ENCODE results near the gene PAPPA2. TPM values are rescaled to one million over a fixed set of nuclear protein-coding genes. Genes with fewer than 3 reads are reported as not detected.

PAPPA2 gene
- total RNA-seq, 2 donors from 2014 or later = 0.19 to 1.2 TPM

DNA sequence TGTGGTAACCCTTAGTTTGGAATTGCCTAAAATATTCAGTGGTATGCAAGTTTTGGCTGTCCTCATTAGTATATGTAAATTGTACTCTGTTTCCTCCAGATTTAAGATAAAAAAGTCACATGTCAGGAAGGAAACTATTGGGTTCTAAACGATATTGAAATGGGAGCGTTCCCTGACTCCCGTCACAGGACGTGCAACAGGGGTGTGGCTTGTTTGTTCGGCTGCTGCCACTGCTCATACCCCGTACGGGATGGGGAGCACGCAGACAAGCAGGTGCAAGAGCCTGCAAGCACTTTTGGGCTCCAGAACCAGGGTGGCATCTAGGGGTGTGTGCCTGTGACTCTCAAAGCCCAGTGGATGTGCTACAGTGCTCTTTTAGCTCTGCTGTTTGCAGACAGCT is 6.2 kb upstream of the PAPPA2 start:
- Histone ChIP-seq H3K27me3 (no peaks in the 10 kb centered on the region), H3K27ac (no peak overlapping the region), H3K36me3 (no peaks in the 10 kb centered on the region), H3K4me3 (no peak overlapping the region), H3K4me1 (no peaks in the 10 kb centered on the region), H3K9me3 (no peaks in the 10 kb centered on the region)
- DNase-seq (ENCODE audit: low spot score) = no peak
- TF ChIP-seq CTCF (IDR thresholded peaks at IDR 0.05) = no peak

DNA sequence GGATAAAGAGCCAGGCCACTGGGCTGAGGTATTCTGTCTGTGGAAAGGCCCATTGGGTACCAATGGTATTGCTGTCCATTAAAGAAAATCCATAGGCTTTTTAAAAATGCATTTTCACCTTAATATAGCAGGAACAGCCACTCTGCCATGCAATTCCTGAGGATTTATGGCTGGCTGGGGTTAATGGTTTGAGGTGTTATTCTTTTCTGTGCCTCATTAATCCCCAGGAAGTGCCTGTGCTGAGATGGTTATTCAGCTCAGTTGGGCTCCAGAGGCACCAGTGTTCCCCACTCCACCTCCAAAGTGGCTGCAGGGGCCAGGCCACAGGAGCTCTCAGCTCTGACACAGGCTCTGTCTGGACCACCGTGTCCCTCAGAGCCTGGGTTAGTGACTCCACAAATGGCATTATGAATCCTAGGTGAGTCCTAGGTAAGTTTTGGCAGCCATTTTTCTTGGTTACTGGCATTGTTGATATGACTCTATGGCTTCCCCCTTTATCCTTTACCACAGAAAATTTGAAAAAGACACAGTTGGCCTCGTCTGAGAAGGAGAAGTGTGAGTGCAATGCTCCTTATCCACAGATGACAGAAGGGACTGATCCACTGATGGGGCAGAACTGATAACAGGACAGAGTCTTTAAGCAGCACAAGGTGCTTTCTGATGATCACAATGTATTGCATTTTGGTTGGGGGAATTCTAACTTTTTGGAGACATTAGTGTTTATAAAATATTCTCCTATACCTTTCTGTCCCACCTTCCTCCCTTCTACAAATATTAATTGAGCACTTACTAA is 2.2 kb upstream of the PAPPA2 start:
- Histone ChIP-seq H3K9me3 (no peaks in the 10 kb centered on the region), H3K36me3 (no peaks in the 10 kb centered on the region), H3K27me3 (no peaks in the 10 kb centered on the region), H3K4me1 (no peaks in the 10 kb centered on the region), H3K4me3 (no peak overlapping the region), H3K27ac (no peak overlapping the region)
- no peak for TF ChIP-seq CTCF (IDR thresholded peaks at IDR 0.05)
- no peak for DNase-seq (ENCODE audit: low spot score)

DNA sequence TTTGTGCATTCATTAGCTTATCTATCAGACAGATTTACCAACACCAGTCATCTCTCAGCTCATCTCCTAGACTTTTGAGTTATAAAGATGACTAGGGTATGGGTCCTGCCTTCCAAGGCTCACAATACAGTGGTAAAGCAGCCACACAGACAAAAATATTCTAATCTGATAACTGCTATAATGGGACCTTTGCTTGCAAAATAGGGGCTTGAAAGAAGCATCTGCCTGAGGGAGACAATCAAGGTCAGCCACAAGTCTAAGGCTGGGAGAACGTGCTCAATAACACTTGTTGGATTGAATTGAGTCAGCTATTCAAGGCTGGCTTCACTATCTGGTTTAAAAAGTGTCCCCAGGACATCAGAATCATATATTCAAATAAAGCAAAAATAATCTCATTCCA is 1.4 kb upstream of the PAPPA2 start:
- DNase-seq (ENCODE audit: low spot score) = no peak
- Histone ChIP-seq H3K27me3 (no peaks in the 10 kb centered on the region), H3K36me3 (no peaks in the 10 kb centered on the region), H3K27ac (no peak overlapping the region), H3K9me3 (no peaks in the 10 kb centered on the region), H3K4me3 (no peak overlapping the region), H3K4me1 (no peaks in the 10 kb centered on the region)
- TF ChIP-seq CTCF (IDR thresholded peaks at IDR 0.05) = no peak

- Histone ChIP-seq H3K36me3 (no peaks in the 10 kb centered on the region), H3K27me3 (no peaks in the 10 kb centered on the region), H3K4me3 (no peak overlapping the region), H3K4me1 (no peaks in the 10 kb centered on the region), H3K27ac (no peak overlapping the region), H3K9me3 (no peaks in the 10 kb centered on the region)
- no peak for DNase-seq (ENCODE audit: low spot score)
- no peak for TF ChIP-seq CTCF (IDR thresholded peaks at IDR 0.05)
Observed at GRCh38 chr1:176466514-176466913, 3.5 kb downstream of the PAPPA2 start.

GRCh38 chr1:176469450-176470010 is 6.6 kb downstream of the PAPPA2 start:
- Histone ChIP-seq H3K4me3 (no peak overlapping the region), H3K27ac (no peak overlapping the region), H3K27me3 (no peaks in the 10 kb centered on the region), H3K4me1 (no peaks in the 10 kb centered on the region), H3K36me3 (no peaks in the 10 kb centered on the region), H3K9me3 (no peaks in the 10 kb centered on the region)
- no peak for DNase-seq (ENCODE audit: low spot score)
- TF ChIP-seq CTCF (IDR thresholded peaks at IDR 0.05) = no peak
